Measurements from ENCODE around the gene GPR89B. TPM values are rescaled to one million over a fixed set of nuclear protein-coding genes. Genes with fewer than 3 reads are reported as not detected.
"Not testable (repeated sequence)": the region's sequence is repeated elsewhere in the genome, so short reads cannot be mapped to it uniquely, and the experiment has no call there.

Gene GPR89B
- total and polyA plus RNA-seq, 9 of the 15 experiments (the other 6 are each of a cell fraction or from before 2014, with no cell fraction given), result 9.3 to 39.3 (median 19.6) TPM

DNA sequence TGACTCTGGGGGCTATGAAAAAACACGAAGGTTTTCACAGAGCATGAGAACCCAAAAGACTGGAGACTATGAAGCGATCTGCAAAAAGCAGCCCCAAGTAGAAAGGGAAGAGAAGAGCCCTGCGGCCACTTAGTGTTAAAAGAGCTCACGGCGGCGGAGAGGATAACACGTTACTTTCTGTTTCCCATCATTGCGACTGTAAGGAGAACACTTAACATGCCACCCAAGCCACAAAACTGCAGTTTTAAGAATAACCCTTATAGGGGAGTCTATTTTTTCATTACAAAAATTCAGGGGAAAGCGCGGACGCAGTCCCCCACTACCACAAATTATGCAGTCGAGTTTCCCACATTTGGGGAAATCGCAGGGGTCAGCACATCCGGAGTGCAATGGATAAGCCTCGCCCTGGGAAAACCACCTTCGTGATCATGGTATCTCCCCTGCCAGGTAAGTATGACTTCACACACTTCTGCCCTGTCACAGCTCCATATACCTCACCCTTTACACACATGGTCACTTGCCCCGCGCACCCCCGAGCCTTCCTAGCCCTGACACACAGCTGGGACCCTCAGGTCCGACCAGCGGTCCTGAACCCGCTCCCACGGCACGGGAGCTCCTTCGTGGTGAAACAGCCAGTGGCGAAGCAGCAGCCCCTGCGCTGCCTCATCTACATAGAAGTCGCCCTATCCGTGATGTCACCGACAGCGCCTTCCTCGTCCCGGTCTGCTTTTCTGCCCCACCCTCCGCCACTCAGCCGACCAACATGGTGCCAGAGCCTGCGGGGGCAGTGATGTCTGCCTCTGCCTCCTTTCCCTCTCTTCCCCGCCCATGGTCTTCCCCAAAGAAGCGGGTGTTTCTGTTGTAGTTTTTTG lies 110.5 kb downstream of the GPR89B start (continued):
- peak; percentile 68; the same call in 1 of the 2 replicates for TF ChIP-seq DMBX1 (CRISPR knock-in tag; IDR thresholded peaks at IDR 0.05; ENCODE audit: borderline replicate concordance)
- TF ChIP-seq NR2C2 (CRISPR knock-in tag; IDR thresholded peaks at IDR 0.05), result not testable (repeated sequence)
- TF ChIP-seq NR2C2 (tag; IDR thresholded peaks at IDR 0.05), result 0 out of 2 replicates have a peak, but pooled peaks have one; percentile 13
- TF ChIP-seq, protein P1, sequence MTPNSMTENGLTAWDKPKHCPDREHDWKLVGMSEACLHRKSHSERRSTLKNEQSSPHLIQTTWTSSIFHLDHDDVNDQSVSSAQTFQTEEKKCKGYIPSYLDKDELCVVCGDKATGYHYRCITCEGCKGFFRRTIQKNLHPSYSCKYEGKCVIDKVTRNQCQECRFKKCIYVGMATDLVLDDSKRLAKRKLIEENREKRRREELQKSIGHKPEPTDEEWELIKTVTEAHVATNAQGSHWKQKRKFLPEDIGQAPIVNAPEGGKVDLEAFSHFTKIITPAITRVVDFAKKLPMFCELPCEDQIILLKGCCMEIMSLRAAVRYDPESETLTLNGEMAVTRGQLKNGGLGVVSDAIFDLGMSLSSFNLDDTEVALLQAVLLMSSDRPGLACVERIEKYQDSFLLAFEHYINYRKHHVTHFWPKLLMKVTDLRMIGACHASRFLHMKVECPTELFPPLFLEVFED (CRISPR knock-in tag; conservative IDR thresholded peaks at IDR 0.05), result peak; percentile 99
- TF ChIP-seq, protein P2, sequence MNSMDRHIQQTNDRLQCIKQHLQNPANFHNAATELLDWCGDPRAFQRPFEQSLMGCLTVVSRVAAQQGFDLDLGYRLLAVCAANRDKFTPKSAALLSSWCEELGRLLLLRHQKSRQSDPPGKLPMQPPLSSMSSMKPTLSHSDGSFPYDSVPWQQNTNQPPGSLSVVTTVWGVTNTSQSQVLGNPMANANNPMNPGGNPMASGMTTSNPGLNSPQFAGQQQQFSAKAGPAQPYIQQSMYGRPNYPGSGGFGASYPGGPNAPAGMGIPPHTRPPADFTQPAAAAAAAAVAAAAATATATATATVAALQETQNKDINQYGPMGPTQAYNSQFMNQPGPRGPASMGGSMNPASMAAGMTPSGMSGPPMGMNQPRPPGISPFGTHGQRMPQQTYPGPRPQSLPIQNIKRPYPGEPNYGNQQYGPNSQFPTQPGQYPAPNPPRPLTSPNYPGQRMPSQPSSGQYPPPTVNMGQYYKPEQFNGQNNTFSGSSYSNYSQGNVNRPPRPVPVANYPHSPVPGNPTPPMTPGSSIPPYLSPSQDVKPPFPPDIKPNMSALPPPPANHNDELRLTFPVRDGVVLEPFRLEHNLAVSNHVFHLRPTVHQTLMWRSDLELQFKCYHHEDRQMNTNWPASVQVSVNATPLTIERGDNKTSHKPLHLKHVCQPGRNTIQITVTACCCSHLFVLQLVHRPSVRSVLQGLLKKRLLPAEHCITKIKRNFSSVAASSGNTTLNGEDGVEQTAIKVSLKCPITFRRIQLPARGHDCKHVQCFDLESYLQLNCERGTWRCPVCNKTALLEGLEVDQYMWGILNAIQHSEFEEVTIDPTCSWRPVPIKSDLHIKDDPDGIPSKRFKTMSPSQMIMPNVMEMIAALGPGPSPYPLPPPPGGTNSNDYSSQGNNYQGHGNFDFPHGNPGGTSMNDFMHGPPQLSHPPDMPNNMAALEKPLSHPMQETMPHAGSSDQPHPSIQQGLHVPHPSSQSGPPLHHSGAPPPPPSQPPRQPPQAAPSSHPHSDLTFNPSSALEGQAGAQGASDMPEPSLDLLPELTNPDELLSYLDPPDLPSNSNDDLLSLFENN (IDR thresholded peaks at IDR 0.05; ENCODE audit: low read depth in 2 of 2, low read length in 2 of 2), result peak in 1 of 2 experiments; percentile 99; a peak in 2 of 4 replicates
- TF ChIP-seq RUNX1 (IDR thresholded peaks at IDR 0.05; ENCODE audit: low read depth), result peak; percentile 93; the same call in 1 of the 2 replicates
- 0 out of 4 replicates have a peak, but pooled peaks of 1 of the 2 experiments have one; percentile 11 for TF ChIP-seq SIX5 (IDR thresholded peaks at IDR 0.05; ENCODE audit: borderline replicate concordance in 1 of 2, insufficient read depth in 1 of 2, low read depth in 1 of 2, low read length in 2 of 2)
- 0 out of 2 replicates have a peak, but pooled peaks have one; percentile 60 for TF ChIP-seq ZFPM2 (CRISPR knock-in tag; IDR thresholded peaks at IDR 0.05)
- TF ChIP-seq, protein P3, sequence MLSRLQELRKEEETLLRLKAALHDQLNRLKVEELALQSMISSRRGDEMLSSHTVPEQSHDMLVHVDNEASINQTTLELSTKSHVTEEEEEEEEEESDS (CRISPR knock-in tag; IDR thresholded peaks at IDR 0.05), result peak; percentile 89
- peak; percentile 88; the same call in 1 of the 2 replicates for TF ChIP-seq ZNF830 (CRISPR knock-in tag; IDR thresholded peaks at IDR 0.05)
- peak; percentile 88 for TF ChIP-seq RFX7 (CRISPR knock-in tag; IDR thresholded peaks at IDR 0.05)
- peak; percentile 98 for TF ChIP-seq ZNF316 (IDR thresholded peaks at IDR 0.05)
- TF ChIP-seq TARDBP (IDR thresholded peaks at IDR 0.05), result peak; percentile 64; the same call in 1 of the 2 replicates
- peak; percentile 76; the same call in 1 of the 2 replicates for TF ChIP-seq ZFP30 (CRISPR knock-in tag; IDR thresholded peaks at IDR 0.05; ENCODE audit: borderline replicate concordance)
- TF ChIP-seq NFIX (CRISPR knock-in tag; IDR thresholded peaks at IDR 0.05; ENCODE audit: low read depth), result 0 out of 2 replicates have a peak, but pooled peaks have one; percentile 17
- TF ChIP-seq ZNF583 (CRISPR knock-in tag; IDR thresholded peaks at IDR 0.05), result peak; percentile 58; the same call in 1 of the 2 replicates

All from K562 (cell line).